Daoy (cell line): ENCODE measurements around the gene AGT. TPM values are rescaled to one million over a fixed set of nuclear protein-coding genes. Genes with fewer than 3 reads are reported as not detected.
"Not testable (repeated sequence)": the region's sequence is repeated elsewhere in the genome, so short reads cannot be mapped to it uniquely, and the experiment has no call there.

Source experiments
- DNase-seq: peaks from one replicate; pipeline ENCODE4 v3.0.0-alpha.2; 2015; ENCODE audit warnings: low read depth
- total RNA-seq: library from RNA; depleted of rRNA; stranded (reverse); fragments of >200 nt; shearing (Covaris generic); gene quantifications from 2 replicates; pipeline ENCODE4 v1.2.3, GENCODE V29; 2014

Gene AGT
- total RNA-seq, 1 experiment from 2014 or later, result not detected

DNA sequence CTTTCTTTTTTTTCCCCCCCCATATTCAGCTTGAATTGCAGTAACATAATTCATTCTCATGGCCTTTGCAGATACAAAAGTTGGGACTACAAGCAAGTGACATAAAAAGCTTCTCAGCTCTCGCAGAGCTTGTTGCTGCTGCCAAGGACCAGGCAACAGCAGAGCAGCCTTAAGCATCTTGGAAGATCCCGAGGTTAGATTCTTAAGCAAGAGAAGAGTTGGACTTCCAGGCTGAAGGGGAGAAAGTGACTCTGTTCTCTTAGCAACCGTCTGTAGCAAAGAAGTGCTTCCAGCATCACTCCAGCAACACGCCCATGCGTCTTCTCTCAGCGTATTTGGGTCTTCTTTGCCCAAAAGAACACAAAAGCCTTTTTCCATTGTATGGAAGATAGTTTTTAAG lies 20.7 kb downstream of the AGT start:
- DNase-seq, result no peak

DNA sequence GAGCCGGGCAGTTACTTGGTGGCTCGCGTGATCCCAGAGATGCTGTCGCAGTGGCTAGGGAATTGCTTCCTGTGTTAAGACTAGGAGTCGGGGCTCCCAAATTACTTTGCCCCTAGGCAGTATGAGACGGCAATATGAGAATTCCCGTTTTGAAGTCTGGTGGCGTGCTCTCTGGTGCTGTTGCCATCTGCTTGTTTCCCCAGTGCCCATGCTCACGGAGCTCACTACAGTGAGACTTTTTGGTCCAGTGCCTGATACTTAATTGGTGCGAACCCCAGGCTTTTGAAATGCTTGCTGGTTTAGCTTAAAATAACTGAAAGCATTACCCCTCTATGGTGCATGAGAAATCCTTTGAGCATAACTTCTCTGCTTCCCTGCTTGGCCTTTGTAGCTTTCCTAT lies 22.3 kb downstream of the AGT start:
- no peak for DNase-seq

GRCh38 chr1:230690101-230690500 lies 23.8 kb downstream of the AGT start:
- DNase-seq, result no peak

- no peak for DNase-seq
Measured at GRCh38 chr1:230686747-230687146, 27.2 kb downstream of the AGT start.

DNA sequence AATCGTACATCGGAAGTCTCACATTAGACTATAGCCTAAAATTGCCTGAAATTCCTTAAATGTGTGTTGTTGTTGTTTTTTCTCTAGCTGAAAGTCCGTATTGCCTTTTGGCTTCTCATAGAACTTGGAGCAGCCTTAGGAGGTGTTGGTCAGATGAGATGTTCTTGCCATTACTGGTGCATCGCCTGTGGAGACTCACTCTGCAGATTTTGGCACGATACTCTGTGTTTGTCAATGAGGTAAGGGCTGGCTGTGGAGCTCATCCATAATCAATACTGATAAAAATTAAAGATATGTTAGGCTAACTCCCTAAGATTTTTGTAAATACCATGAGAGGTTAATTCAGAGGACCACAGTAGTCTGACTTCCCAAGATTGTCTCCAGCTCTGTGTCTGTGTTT lies 28.9 kb downstream of the AGT start:
- no peak for DNase-seq

GRCh38 chr1:230684146-230684545 lies 29.8 kb downstream of the AGT start:
- no peak for DNase-seq

DNA sequence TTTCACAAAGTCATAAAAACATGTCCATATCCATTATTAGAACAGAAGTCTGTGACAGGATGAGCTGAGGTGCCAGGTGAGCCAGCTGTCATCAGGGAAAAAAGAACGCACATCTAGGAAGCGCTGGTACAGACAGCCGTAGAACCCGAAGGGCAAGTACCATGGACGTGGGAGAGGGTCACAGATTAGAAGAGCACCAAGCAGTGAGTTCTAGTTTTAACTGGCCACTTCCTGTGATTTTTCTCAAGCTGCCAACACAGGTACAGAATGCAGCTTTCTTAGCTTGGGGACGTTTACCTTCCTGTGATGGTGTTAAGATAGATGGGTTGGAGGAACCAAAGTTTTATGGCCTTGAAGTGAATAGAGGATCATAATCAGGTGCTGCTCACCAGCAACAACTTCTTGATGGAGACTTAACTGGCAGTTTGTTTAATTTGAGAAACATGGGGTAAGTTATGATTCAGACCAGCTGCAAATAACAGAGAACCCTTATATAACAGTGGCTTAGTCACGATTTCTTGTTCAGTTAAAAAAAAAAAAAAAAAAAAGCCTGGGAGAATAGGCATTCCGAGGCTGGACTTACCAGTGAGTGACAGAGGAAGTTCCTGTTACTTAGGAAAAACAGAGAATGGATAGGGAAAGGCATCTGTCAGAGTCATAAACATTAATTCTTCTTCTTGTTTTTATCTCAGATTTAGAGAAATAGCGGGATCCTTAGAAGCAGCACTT lies 30.9 kb downstream of the AGT start:
- no peak for DNase-seq

DNA sequence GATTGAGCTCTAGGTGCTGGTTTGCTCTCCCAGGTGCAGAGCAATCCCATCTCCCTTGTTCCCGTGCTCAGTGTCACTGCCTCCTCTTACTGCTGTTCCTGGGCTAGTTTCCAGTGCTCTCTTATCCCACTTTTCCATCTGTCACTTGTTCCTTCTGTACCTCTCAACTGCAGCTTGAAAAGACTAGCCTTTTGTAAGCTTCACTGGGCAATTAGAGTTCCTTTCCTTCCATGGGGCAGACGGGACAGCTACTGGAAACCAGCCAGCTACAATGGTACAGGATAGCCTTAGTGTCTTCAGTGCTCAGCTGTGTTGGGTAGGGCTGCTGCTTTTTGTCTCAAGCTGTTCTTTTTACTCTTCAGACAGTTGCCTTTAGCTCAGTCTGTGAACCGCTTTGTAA lies 31.6 kb downstream of the AGT start:
- DNase-seq, result no peak

DNA sequence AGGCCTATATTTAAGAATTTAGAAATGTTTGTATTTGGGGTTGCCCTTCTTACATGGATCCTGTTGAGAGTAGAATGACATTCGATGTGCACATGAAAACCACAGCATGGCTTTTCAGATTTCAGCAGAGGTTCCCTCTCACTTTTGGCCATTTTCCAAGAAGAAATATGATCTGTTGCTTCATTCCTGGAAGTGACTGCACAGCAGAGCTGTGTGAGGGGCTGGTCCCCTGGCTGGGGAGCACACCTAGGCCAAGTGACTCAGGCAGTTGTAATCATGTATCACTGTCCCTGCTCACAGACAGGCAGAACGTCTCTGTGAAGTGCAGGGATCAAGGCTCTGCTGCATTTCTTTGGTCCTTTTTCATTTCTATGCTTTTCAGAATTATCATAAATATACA lies 32.3 kb downstream of the AGT start:
- DNase-seq, result peak; percentile 76

DNA sequence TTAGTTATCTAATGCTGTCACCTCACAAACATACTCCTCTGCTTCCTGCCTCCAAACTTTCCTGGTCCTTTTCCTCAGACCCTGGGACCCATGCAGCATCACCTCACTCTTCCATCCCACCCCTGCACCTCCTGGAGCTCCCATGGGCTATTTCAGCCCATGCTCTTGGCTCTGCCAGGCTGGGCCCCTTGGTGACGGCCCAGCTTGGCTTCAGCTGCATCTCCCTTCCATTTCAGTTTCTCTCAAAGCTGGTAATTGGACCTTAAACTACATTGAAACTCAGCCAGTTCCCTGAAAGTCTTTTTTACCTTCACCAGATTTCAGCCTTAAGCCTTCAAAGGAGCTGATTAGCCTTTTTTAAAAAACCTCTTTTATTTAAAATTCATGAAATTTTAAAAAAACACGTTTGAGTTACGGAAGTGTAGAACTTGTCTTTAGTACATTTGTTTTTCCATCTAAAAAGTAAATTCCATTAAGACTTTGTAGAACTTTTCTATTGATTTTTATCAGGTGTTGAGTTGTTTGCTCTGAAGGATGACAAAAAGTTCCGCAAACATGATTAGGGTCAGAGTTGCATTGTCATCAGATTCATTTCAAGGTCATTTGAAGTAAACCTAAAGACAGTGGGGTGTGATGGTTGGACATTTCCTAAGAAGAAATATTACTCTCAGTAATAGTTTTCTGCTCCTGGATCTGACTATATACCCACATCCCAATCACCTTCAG lies 33.5 kb downstream of the AGT start:
- DNase-seq, result no peak

DNA sequence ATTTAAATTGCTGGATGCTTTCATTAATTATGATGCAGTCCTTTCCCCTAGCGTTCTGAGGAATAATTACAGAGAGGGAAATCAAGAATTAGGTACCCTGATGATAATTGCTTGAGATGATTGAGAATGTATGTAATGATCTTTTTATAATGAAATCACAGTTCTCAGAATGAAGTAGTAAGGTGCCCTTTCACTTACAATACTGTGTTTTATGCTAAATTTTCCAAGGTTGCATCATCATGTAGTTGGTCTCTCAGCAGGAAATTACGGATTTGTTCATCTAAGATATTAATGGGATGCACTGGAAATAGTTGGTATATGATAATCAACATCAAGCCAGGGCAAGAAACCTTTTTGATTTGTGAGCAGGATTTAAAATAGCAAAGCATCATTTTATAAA lies 34.1 kb downstream of the AGT start:
- DNase-seq, result no peak

DNA sequence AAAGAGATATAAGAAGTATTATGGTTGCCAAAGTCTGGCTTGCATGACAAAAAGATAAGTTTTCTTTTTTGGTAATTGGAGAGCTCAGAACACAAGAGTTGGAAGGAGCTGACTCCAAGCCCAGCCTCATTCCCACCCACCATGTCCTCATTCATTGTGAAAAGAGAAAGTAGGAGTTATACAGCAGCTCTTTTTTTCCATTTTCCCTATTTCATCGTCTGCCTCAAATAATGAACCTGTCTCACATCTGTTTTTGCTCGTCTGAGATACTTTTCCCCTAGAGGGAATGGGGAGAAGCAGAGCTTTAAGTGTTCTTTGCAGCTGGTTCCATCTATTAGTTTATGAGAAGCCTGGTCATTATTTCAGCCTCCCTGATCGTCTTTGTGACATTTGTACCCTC lies 34.7 kb downstream of the AGT start:
- no peak for DNase-seq

DNA sequence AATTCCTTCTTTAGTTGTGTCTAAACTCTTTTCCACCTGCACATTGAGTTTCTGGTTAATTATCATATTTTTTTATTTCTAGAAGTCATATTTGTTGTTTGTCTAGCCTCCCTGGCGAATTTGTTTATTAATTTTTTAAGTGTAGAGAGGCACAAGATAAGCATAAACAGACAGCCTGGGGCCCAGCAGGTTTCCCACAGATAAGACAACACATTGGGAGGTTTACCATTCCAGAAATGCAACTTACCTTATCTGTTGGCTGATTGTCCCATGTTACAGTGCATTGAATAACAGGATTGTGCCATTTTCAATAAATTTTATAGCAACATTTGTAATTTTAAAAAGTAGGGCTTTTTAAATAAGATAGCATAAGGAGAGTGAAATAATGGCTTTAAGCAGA lies 36.7 kb downstream of the AGT start:
- DNase-seq, result no peak

DNA sequence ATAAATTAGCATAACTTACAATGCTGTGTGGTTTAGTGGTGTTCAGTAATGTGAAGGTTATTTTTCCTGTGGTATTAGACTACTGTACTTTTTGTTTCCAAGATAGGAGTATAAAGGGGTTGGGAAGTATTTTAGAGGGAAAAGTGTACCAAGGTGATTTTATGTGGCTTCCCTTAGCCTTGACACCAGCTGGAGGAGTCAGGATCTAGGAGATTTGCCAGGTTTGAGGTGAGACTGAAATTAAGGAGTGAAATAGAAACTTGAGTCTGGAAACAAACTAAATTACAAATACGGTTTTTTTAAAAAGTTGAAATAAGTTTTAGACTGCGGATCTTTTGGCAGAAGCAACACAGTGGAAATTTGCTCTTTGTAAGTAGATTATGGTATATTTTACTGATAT lies 39.3 kb downstream of the AGT start:
- no peak for DNase-seq

DNA sequence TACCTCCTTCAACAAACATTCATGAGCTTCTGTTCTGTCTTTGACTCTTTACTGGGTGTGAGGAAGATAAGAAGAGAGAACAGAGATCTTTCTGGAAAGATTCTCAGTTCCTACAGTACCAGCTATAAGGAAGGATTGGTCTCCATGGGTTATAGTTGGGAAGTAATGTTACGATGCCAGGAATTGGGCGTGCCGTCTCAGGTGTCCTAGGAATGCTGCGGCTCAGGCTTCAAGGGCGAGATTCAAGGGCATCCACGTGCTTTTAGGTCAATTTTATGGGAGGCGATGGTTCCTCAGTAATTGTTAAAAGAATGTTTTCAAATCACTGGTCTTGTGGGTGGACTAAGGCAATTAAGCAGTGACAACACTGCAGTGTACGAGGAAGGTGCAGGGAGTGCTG lies 44.4 kb downstream of the AGT start:
- no peak for DNase-seq

- no peak for DNase-seq
Measured at GRCh38 chr1:230668227-230668626, 45.7 kb downstream of the AGT start.

DNA sequence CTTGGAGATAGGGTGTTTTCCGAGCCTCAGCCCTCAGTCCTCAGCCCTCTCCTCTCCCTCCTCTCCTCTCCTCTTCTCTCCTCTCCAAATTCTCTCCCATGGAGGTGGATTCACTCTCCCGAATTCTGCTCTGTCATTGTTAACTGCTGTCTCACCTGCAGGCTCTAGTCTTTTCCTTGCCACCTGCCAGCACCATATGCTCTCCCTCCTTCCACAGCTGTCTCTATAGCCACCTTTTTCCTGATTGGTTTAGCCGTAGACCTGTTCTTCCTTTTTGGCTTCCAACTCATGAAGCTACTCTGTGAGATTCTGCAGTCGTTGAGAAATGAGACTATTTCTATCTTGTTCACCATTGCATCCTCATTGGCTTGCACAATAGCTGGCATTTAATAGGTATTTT lies 51.9 kb downstream of the AGT start:
- DNase-seq, result no peak

DNA sequence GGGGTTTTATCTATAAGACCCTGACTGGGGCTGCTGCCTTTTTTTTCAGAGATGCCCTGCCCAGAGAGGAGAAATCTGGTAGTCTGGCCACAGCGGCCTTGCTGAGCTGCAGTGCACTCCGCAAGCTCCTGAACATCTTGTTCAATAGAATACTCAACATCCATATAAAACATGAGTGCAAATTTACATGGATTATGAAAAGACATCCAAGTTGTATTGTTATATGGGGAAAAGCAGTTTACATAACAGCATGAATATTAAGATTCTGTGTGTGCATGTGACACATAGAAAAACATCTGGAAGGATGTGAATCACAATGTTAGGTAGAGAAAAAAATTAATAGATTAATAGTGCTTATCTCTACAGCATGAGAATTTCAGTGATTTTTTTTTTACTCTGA lies 55.2 kb downstream of the AGT start:
- DNase-seq, result no peak

DNA sequence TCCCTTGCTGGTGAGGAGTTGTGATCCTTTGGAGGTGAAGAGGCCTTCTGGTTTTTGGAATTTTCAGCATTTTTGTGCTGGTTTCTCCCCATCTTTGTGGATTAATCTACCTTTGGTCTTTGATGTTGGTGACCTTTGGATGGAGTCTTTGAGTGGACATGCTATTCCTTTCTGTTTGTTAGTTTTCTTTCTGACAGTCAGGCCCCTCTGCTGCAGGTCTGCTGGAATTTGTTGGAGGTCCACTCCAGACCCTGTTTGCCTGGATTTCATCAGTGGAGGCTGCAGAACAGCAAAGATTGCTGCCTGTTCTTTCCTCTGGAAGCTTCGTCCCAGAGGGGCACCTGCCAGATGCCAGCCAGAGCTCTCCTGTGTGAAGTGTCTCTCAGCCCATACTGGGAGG lies 55.8 kb downstream of the AGT start:
- DNase-seq, result not testable (repeated sequence)

- DNase-seq, result not testable (repeated sequence)
Measured at GRCh38 chr1:230656719-230657118, 57.2 kb downstream of the AGT start.
